Activated CD4-positive, alpha-beta T cell treated with anti-CD3 and anti-CD28 coated beads, Interleukin-10, Interleukin-2, amounts not matched to agents 100 ng/mL and 50 ng/mL, durations not matched to agents 16 hours and 8 hours (primary cell): ENCODE data around the gene CEP128.
"Not testable (repeated sequence)": the region's sequence is repeated elsewhere in the genome, so short reads cannot be mapped to it uniquely, and the experiment has no call there.

ENCODE experiments used
- DNase-seq: peaks from one replicate; pipeline ENCODE4 v3.0.0-alpha.2; 2020

CEP128 gene

DNA sequence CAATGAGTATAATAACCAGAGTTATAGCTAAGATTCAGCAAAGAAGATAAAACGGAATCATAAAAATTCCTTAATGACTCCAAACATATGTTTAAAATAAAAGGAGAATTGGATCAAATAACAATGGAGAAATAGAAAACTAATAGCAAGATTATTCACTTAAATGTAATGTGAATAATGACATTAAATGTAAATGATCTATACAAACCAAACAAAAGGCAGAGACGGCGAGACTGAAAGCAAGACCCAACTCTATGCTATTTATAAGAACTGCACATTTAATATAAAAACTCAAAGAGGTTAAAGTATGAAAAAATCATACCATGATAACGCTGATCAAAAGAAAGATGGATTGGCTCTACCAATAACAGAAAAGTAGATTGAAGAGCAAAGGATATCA lies 10.0 kb upstream of the CEP128 start:
- no peak for DNase-seq

DNA sequence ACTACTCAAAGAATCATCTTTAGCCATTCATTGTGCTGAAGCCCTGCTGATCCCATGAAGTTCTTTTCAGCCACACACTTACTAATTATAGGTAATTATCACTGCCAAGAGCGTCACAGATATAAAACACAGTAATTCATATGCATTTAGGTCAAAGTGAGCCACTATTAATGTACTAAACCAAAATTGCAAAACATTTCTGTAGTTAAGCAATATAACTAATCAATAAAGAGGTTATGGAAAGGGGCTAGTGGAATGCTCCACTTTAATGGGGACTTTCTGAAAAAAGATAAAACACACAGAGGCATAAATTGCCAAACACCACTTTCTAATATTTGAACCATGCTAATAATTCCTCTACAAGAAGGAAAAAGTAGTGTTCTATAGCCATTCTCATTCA lies 6.8 kb upstream of the CEP128 start:
- no peak for DNase-seq

DNA sequence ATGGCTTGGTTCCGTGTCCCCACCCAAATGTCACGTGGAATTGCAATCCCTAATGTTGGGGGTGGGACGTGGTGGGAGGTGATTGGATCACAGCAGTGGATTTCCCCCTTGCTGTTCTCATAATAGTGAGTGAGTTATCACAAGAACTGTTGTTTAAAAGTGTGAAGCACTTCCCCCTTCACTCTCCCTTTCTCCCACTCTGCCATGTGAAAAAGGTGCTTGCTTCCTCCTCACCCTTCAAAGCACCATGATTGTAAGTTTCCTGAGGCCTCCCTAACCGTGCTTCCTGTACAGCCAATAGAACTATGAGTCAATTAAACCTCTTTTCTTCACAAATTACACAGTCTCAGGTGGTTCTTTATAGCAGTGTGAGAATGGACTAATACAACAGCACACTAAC lies 5.3 kb upstream of the CEP128 start:
- peak; percentile 27 for DNase-seq

DNA sequence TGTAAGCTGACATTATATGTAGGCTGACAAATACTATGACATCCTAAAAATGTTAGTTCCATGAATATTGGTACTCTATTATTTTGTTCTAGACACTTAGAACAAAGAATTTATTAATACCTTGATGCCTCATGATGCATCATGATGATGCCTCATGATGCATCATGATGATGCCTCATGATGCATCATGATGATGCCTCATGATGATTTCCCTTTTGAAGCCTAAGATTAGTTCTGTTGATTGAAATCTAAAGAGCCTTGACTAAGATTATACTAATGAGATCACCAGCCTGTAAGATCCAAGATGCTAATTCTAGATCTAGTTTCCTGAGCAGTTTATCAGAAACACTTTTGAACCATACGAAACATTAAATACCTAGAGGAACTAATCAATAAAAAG lies 4.6 kb upstream of the CEP128 start:
- DNase-seq: no peak

DNA sequence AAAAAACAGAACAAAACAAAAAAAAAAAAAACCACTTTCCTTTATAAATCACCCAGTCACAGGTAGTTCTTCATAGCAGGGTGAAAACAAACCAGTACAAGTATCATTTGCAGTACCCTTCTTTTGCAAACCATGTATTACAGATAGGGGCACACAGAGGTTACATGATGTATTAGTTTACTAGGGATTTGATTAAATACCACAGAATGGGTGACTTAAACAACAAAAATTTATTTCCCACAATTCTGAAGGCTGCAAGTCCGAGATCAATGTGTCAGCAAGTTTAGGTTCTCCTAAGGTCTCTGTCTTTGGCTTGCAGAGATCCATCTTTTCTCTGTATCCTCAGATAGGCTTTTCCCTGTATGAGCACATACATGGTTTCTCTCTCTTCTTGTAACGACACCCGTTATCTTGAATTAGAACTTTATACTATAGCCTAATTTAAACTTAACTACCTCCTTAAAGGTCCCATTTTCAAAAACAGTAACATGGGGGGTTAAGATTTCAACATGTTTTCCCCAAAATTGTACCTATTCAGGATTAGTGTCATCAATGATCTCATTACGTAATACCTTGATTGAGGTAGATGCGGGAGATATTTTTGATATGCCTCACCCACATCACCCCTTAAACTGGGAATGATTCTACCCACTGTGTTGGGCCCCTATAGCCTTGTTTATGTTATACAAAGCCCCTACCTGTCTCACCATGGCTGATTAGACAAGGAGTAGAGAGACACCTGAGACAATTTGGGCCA lies 3.5 kb upstream of the CEP128 start:
- no peak for DNase-seq

DNA sequence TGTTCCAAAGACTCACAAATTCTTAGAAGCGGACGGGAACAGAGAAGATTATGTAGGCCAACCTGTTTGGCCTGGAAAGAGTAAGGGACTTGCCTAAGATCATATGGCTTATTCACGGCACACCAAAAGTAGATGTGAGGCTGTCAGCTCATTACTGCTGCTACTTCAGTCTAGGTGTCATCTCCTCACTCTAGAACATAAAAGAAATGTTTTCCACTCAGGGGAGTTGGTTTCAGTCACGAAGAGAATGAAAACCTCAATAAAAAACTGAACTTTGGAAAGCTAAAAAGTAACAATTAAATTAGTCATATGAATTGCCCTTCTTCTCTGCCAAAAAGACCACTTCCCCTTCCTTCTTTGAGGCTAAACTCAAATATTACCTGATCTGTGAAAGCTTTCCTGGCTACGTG lies 658 bp upstream of the CEP128 start:
- DNase-seq: peak; percentile 58

DNA sequence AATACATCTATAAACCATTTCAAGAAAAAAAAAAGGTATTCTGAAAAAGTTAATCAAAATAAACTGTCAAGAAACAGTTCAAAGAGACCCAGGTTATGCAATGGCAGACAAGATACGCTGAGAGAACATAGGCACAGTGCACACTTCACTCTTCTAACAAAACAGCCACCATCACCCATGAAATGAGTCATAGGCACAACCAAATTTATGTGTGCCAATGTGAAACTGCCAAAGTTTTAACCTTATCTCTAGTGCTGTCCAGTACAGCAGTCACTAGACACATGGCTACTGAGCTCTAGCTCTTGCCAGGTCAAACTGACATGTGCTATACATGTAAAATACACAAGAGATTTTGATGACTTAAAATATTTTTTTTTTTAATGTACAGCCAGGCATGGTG lies 1.4 kb downstream of the CEP128 start:
- DNase-seq: peak; percentile 81

DNA sequence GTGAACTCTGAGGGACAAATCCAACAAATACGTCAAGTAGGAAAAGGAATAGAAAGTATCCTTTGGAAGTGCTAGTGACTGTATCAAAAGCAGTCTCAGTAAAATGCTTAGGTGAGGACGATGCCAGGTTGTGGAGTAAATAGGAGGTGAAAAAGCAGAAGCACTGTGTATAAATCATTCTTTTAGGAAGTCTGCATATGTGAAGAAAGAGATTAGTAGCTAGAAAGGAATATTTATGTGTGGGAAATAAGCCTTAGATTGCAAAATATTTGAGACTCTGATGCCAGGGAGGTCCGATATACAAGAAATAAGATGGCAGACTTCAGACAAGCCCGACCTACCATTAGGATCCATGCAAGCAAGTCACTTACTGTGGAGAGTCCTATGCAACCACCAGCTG lies 7.9 kb downstream of the CEP128 start:
- no peak for DNase-seq

DNA sequence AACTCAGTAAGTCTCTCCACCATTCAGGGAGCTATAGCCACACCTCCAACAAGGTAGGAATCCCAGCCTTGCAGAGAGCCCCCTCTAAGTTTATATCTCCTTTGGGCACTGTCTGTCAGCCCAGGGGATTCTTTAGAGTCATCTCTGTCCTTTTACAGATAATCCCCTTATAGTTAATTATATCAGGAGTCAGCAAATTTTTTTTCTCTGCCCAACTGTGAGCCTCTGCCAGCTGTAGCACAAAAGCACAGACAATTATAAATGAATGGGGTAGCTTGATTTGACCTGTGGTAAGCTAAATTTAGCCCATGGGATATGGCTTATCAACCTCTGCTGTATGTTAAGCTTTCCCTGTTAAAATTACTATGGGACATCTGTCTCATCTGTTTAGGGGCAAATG lies 8.3 kb downstream of the CEP128 start:
- no peak for DNase-seq

DNA sequence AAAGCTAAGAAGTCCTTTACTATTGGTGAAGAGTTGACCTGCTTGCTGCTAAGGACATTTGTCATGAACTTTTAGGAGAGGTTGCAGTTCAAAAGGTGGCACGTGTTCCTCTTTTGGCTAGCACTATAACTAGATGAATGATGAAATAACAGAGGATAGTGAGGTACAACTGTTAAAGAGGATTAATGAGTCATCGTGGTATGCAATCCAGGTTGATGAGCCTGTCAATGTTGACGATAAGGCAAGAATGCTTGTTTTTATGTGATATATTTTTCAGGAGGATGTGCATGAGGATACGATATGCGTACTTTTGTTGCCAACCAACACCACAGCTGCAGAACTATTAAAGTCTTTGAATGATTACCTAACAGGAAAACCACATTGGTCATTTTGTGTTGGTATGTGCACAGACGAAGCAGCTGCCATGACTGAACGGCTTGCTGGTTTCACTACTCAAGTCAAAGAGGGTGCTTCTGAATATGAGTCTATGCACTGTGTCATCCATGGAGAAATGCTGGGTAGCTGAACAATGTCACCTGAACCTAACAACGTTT lies 10.6 kb downstream of the CEP128 start:
- DNase-seq: peak; percentile 94

DNA sequence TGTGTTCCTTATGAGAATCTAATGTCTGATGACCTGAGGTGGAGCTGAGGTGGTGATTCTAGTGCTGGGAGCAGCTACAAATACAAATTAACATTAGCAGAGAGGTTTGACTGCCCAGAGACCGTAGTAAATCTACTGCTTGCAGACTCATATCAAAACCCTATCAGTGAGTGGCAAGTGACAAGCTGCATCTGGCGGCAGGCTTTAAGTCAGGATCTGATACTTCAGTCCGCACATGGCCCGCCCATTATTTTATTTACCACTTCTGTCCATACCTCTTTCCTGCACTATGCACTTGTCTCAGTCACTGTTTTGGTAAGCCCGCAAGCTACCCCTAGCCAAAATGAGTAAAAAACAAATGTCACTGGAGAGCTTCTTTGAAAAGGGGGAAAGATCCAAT lies 11.4 kb downstream of the CEP128 start:
- peak; percentile 37 for DNase-seq

DNA sequence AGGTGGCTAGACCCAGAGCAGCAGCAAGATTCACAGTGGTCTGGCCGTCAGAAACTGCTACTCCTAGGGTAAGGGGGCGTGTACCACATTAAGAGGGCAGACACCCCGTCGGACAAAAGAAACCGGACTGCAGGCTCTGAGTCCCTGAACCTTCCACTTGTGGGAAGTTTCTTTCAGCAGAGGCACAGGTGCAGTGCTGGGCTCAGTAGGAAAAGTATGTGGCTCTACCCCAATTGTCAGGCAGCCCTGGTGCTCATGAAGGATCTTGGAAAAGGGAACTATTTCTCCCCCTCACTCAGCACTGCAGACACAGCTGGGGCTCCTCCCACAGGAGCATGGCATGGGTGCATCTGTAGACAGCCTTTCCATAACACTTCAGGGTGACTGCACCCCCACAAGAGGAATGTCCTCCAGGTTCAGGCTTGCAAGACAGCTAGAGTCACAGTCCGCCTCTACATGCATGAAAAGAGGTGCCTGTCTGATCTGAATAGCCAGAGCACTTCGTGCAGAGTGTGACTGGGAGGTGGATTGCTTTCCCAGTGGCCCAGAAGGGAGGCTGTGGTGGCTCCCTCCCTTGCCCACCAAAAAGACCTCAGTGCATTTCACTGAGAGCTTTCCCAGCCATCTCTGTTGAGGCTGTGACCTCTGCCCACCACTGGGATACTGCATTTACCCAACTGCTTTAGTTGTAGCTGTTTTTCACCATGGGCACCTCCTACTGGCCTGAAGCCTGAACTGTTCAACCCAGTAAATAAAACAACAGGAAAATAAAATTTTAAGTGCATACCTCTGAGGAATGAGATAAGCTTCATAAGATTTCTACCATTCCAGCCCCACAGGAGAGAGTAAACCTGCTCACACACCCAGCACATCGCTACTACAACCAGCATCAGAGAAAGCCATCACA lies 14.2 kb downstream of the CEP128 start:
- DNase-seq: no peak

DNA sequence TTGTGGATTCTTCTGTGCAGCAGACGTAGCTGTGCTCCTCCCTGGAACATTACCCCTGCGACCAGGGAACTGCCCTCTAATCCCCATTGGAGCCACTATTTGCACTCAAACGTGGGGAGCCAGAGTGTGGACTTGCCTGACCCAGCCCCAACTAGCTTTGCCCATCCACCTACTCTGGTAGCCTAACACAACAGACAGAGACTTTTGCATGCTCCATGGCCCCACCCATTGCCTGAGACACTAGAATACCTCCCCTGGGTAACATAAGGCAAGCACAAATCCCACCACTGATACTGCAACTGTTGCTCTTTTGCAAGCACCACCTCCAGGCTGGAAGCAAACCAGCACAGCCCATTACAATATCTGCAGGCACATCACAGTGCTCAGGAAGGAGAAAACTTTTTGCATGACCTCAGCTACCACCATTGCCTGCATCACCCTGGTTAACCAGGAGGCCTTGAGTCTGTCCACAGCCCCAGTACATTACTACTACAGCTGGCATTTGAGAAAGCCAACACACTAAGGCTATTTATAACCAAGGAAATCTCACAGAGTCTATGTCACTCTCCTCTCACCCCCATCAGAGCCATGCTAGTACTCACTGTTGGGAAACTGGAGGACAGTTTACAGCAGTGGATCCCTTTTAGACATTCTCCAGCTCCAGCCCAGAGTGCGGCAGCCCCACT lies 15.0 kb downstream of the CEP128 start:
- DNase-seq: no peak

DNA sequence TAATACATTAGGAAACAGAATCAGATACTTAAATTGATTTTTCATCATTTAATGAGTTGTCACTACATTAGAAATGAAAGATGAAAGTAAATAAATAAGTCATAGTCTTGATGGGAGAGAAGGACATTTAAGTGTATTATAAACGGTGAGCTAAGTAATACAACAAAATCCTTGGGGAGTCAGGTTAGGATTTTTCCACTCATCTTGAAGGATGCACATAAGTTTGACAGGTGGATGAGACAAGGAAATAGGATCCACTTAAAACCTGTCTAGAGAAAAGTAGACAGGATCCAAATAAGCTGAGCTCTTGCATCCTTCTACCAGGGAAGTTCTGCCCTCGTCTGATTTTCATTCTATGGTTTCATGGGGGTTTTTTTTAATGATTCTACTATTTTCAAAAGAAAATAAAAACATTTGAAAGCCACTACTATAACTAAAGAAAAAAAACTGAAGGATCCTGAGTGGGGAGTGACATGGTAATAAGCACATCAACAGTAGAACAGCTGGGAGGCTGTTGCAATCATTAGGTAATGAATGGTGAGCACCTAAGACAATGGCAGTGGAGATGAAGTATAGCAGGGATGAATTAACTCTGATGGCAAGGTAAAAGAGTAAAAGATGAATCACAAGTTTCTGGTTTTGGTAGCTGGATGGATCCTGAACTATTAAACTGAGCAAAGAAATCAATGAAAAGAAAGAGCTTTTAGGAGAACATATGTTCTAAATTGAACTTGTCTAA lies 17.0 kb downstream of the CEP128 start:
- DNase-seq: no peak

DNA sequence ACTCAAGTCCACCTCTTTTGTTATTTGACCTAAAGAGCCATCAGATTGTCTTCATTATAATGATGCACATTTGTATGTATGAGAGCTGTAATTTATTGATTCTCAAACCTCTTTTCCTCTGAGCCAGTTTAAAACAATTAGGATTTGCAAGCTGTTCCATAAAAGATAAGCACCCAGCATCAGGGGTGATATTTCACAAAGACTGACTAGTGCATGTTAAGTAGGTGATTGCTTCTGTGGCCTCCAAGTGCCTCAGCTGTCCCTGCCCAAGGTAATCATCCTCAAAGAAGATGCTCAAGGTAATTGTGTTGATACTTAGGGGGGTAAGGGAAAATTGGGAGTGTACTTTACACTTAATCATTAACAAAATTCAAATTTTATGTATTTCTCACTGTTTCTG lies 18.2 kb downstream of the CEP128 start:
- DNase-seq: no peak

DNA sequence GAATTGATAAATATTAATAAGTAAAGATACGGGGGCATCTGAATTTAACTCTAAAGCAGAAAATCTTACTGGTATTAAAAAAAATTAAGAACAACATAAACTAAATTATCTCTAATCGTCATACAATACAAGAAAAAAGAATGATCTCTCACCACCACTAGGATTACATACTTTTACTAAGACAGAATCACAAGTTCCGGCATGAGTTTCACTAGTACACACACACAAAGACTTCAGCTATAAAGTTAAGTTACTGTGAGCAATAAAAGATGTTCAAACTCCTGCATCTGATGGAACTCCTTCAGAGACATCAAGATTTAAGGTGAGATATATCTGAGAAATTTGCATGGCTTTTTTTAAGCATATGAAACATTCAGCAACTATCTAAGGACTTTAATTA lies 21.9 kb downstream of the CEP128 start:
- no peak for DNase-seq

DNA sequence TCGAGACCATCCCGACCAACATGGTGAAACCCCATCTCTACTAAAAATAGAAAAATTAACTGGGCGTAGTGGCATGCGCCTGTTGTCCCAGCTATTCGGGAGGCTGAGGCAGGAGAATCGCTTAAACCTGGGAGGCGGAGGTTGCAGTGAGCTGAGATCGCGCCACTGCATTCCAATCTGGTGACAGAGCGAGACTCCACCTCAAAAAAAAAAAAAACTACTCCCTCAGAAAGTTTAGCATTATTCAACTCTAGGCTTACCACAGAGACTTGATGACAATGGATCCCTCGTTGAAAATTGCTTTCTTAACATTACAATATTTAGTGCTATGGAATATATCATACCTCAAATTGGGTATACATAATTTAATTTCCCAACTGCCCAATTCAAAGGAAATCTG lies 29.5 kb downstream of the CEP128 start:
- not testable (repeated sequence) for DNase-seq

DNA sequence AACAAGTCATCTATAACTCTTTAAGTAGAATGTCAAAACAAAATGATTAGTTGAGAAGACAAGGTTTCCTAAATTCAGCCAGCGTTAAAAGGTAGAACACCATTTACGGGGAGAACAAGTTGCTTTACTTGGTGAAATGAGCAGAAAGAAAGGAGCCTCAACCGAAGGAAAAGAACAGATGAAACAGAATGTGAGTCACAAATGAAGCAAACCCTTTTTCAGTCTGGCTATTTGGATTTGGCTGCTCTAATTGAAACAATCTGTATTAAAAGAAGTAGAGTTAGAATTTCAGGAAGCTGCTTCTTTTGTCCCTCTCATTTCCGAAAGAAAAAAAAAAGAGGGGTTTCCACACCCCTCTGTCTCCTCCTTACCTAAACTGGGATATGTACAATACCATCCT lies 34.6 kb downstream of the CEP128 start:
- no peak for DNase-seq

DNA sequence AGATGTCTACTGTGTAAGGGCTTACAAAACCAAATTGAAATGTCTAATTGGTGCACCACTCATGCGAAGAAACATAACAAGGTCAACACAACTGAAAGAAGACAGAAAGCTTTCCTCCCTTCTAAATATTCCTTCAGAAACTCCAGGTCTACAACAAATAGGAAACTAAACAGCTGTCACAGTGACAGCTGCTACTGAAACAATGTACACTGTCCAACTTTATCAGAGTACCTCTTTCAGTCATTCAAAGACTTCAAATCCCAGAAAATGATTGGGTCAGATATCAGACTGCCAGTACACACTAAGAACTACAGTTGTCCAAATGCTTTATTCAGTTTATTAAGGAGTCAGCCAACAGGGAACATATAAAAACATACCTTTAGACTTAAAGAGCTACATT lies 35.2 kb downstream of the CEP128 start:
- DNase-seq: no peak

DNA sequence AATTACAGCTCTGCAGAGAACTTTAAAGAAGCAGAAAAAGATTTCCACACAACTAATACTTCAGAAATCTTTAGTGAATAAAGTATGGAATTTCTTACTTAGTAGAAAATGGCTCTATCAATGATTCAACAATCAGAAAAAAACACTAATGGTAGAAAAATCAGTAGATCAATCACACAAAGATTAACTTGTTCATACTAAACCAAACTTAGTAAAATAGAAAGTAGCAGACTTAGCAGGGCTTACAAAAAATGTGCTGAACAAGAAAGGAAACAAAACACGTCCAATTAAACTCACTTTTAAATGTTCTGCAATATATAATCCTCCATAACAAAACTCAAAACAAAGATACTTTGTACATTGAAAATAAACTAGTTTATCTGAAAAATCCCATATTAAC lies 38.9 kb downstream of the CEP128 start:
- DNase-seq: peak; percentile 49

DNA sequence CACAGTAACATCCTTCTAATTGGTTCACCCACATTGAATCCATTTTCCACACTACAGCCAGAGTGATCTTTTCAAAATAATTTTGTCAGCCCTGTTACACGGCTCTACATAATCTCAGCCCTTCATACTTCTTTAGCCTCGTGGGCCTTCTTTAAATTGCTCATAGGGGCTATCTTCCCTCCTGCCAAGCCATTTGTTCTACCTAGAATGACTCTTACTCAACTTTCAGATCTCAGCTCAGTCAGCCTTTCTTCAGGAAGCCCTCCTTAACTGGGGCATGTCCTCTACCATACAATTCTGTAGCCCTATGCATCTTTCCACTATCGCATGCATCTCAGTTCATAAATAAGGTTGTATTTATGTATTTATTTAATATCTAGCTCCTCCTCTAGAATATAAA lies 39.7 kb downstream of the CEP128 start:
- DNase-seq: peak; percentile 61

DNA sequence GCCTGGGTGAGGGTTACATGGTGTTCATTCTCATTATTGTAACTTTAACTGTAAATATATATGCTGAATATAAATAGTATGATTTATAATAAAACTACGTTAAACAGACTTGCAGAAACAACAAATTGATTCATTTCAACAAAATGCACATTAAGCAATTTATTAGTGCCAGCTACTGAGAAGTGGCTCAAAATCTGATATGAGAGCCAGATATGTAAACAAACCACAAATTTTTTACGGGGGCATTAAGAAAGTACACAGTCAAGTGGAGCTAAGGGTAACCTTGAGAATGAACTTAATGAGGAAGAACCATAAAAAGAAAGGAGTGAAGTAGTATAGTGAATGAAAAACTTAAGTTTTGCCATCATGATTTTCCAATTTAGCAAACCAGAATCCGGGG lies 40.3 kb downstream of the CEP128 start:
- DNase-seq: no peak

DNA sequence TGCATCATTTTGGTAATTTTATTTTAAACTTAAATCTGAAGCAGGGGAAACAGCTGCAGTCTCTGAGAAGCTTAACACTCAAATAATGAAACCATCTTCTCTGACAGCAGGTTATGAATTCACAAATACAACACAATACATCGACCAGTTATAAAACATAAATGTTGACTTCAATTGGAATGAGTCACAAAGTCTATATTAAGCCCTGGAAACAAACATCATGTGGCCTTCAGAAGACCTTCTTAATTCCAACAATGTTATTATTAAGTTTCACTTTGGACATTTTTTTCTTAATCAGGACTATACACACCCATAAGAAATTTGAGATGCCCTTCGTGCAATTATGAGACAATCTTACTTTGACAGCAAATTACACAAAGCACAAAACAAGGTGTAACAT lies 68.9 kb downstream of the CEP128 start:
- DNase-seq: no peak
